C4-2B (cell line): Measurements from ENCODE around the gene ADGRD1.

Experiments
- CTCF ChIP-seq: fragments of 450-650 bp; conservative IDR thresholded peaks from 2 replicates; pipeline ENCODE4 v1.5.1; 2017; ENCODE audit warnings: mild to moderate bottlenecking
- ZFX ChIP-seq: fragments of 450-650 bp; IDR thresholded peaks from 2 replicates; pipeline ENCODE4 v1.6.1; 2017

GRCh38 chr12:130973109-130973508, 19.4 kb downstream of the ADGRD1 start:
- TF ChIP-seq ZFX (no peak), CTCF (no peak)
